Liver (tissue), 9 donors: ENCODE results near the gene ZDHHC11B. TPM values are rescaled to one million over a fixed set of nuclear protein-coding genes. Genes with fewer than 3 reads are reported as not detected.

ENCODE experiments used
- DNase-seq: peaks from one replicate; pipeline ENCODE4 v3.0.0-alpha.2; 2017; ENCODE audit warnings: low spot score
- H3K27ac ChIP-seq, 2 donors: one replicate each; pipeline ENCODE4 v1.7.0; 2013; ENCODE audit warnings: inconsistent platforms in 2 of 2, low read length in 2 of 2, control low read depth in 1 of 2, low read depth in 1 of 2, mild to moderate bottlenecking in 1 of 2
- H3K27me3 ChIP-seq, 4 donors: one replicate each; pipeline versions ENCODE4 v1.6.1 to v1.7.0; 2013; ENCODE audit warnings: low read length in 3 of 4, inconsistent platforms in 1 of 4, mild to moderate bottlenecking in 1 of 4, moderate library complexity in 1 of 4; ENCODE audit not compliant: control insufficient read depth in 4 of 4, insufficient read depth in 4 of 4
- H3K36me3 ChIP-seq, 4 donors: one replicate each; pipeline versions ENCODE4 v1.6.1 to v1.7.0; 2013; ENCODE audit warnings: low read length in 3 of 4, mild to moderate bottlenecking in 3 of 4, low read depth in 1 of 4, moderate library complexity in 1 of 4; ENCODE audit not compliant: control insufficient read depth in 4 of 4, insufficient read depth in 3 of 4
- H3K4me1 ChIP-seq, 4 donors: one replicate each; pipeline versions ENCODE4 v1.6.1 to v1.7.0; 2013; ENCODE audit warnings: low read length in 3 of 4, mild to moderate bottlenecking in 3 of 4, moderate library complexity in 1 of 4; ENCODE audit not compliant: control insufficient read depth in 4 of 4, insufficient read depth in 4 of 4
- H3K4me3 ChIP-seq, 3 donors: one replicate each; pipeline versions ENCODE4 v1.6.1 to v1.7.0; 2013; ENCODE audit warnings: low read length in 3 of 3, control low read depth in 1 of 3, low read depth in 1 of 3, mild to moderate bottlenecking in 1 of 3
- H3K9ac ChIP-seq, 2 donors: one replicate each; pipeline ENCODE4 v1.7.0; 2013; ENCODE audit warnings: low read length in 2 of 2, mild to moderate bottlenecking in 2 of 2, moderate library complexity in 2 of 2, control low read depth in 1 of 2, low read depth in 1 of 2
- H3K9me3 ChIP-seq, 4 donors: one replicate each; pipeline versions ENCODE4 v1.6.1 to v1.7.0; 2013; ENCODE audit warnings: low read length in 3 of 4; ENCODE audit not compliant: control insufficient read depth in 4 of 4
- ATF3 ChIP-seq: IDR thresholded peaks from 2 replicates; pipeline ENCODE4 v1.6.1; 2016; ENCODE audit warnings: antibody characterized with exemption
- CTCF ChIP-seq: fragments of 150-350 bp; IDR thresholded peaks from 2 replicates; pipeline ENCODE4 v1.5.1; 2017; ENCODE audit warnings: improper control_type of control experiment, low read depth, low read length; ENCODE audit not compliant: missing input control
- EGR1 ChIP-seq, 2 donors: IDR thresholded peaks; 2 replicates each; pipeline ENCODE4 v1.6.1; 2016 to 2018; ENCODE audit warnings: antibody characterized with exemption in 2 of 2, low read depth in 2 of 2
- FOXA1 ChIP-seq: IDR thresholded peaks from 2 replicates; pipeline ENCODE4 v1.6.1; 2016; ENCODE audit warnings: antibody characterized with exemption
- FOXA2 ChIP-seq: IDR thresholded peaks from 2 replicates; pipeline ENCODE4 v1.6.1; 2016; ENCODE audit warnings: antibody characterized with exemption
- GABPA ChIP-seq, 2 donors: IDR thresholded peaks in 1 of 2; conservative IDR thresholded peaks in 1 of 2; 2 replicates each; pipeline ENCODE4 v1.6.1; 2016; ENCODE audit warnings: antibody characterized with exemption in 2 of 2, mild to moderate bottlenecking in 1 of 2, moderate library complexity in 1 of 2
- HNF4A ChIP-seq, 2 donors: conservative IDR thresholded peaks; 2 replicates each; pipeline ENCODE4 v1.6.1; 2016; ENCODE audit warnings: antibody characterized with exemption in 2 of 2, mild to moderate bottlenecking in 2 of 2
- HNF4G ChIP-seq: IDR thresholded peaks from 2 replicates; pipeline ENCODE4 v1.6.1; 2016; ENCODE audit warnings: antibody characterized with exemption
- JUND ChIP-seq, 2 donors: IDR thresholded peaks; 2 replicates each; pipeline ENCODE4 v1.6.1; 2016; ENCODE audit warnings: antibody characterized with exemption in 2 of 2
- NR2F2 ChIP-seq: IDR thresholded peaks from 2 replicates; pipeline ENCODE4 v1.6.1; 2016; ENCODE audit warnings: antibody characterized with exemption
- RAD21 ChIP-seq, 2 donors: IDR thresholded peaks; 2 replicates each; pipeline ENCODE4 v1.6.1; 2016; ENCODE audit warnings: antibody characterized with exemption in 2 of 2, mild to moderate bottlenecking in 2 of 2
- REST ChIP-seq: IDR thresholded peaks from 2 replicates; pipeline ENCODE4 v1.6.1; 2016; ENCODE audit warnings: antibody characterized with exemption, mild to moderate bottlenecking
- RXRA ChIP-seq, 2 donors: IDR thresholded peaks; 2 replicates each; pipeline ENCODE4 v1.6.1; 2017 to 2018; ENCODE audit warnings: antibody characterized with exemption in 2 of 2, mild to moderate bottlenecking in 1 of 2
- SP1 ChIP-seq: IDR thresholded peaks from 2 replicates; pipeline ENCODE4 v1.6.1; 2018; ENCODE audit warnings: antibody characterized with exemption, mild to moderate bottlenecking
- TAF1 ChIP-seq: conservative IDR thresholded peaks from 2 replicates; pipeline ENCODE4 v1.6.1; 2016; ENCODE audit warnings: antibody characterized with exemption, mild to moderate bottlenecking
- YY1 ChIP-seq: IDR thresholded peaks from 2 replicates; pipeline ENCODE4 v1.6.1; 2016; ENCODE audit warnings: antibody characterized with exemption, mild to moderate bottlenecking
- ZBTB33 ChIP-seq: IDR thresholded peaks from 2 replicates; pipeline ENCODE4 v1.6.1; 2016; ENCODE audit warnings: antibody characterized with exemption
- WGBS: extraction: QIAGEN DNeasy Blood & Tissue Kit; methylation state at CpG from one replicate; pipeline ENCODE4 v1.1.7; 2013; 5-methylcytosine and 5-hydroxymethylcytosine counted together
- polyA plus RNA-seq, 2 donors: library from polyadenylated mRNA; stranded (reverse) in 1 of 2; unstranded in 1 of 2; fragments of 200-250 nt in 1 of 2; fragments of >200 nt in 1 of 2; fragmentation: Nextera tagmentation in 1 of 2; extraction: Ambion mirVana in 1 of 2; gene quantifications; one replicate each; pipeline versions ENCODE4 v1.2.1 to v1.2.3, GENCODE V29; 2013 to 2015
- total RNA-seq, 2 donors: library from RNA; depleted of rRNA; stranded (reverse); fragments of >200 nt; gene quantifications; one replicate each; pipeline ENCODE4 v1.2.3, GENCODE V29; 2014
- donor health status: healthy.
- donor health status: healthy.
- donor health status: healthy.
- donor health status: healthy.
- donor health status: healthy.

ZDHHC11B gene
- total and polyA plus RNA-seq, 4 donors, result 0.37 to 2.1 (median 0.62) TPM

GRCh38 chr5:763998-764781, 20.3 kb downstream of the ZDHHC11B start:
- Histone ChIP-seq H3K36me3 (peaks cover 0 to 10% (median 2%) of the 10 kb centered on the region in 4 donors), H3K9me3 (no peaks in the 10 kb centered on the region), H3K4me1 (peaks cover 0 to 7% (median 4%) of the 10 kb centered on the region in 4 donors), H3K27me3 (no peaks in the 10 kb centered on the region), H3K9ac (no peak overlapping the region), H3K4me3 (no peak overlapping the region), H3K27ac (no peak overlapping the region)
- no peak for DNase-seq
- TF ChIP-seq REST (no peak), HNF4A (conservative IDR thresholded peaks at IDR 0.05) (no peak), FOXA1 (no peak), EGR1 (IDR thresholded peaks at IDR 0.05; ENCODE audit: low read depth in 2 of 2) (no peak), CTCF (no peak), NR2F2 (no peak), ZBTB33 (no peak), YY1 (no peak), RAD21 (IDR thresholded peaks at IDR 0.05) (no peak)
- 97% methylated on average over 31 of the region's 31 CpGs for WGBS

GRCh38 chr5:763397-763796, 21.1 kb downstream of the ZDHHC11B start:
- Histone ChIP-seq H3K4me1 (peaks cover 2 to 14% (median 12%) of the 10 kb centered on the region in 4 donors), H3K9ac (no peak overlapping the region), H3K27me3 (no peaks in the 10 kb centered on the region), H3K36me3 (peaks cover 0 to 10% (median 2%) of the 10 kb centered on the region in 4 donors), H3K4me3 (no peak overlapping the region), H3K9me3 (no peaks in the 10 kb centered on the region), H3K27ac (no peak overlapping the region)
- 83% methylated on average over 5 of the region's 5 CpGs for WGBS
- DNase-seq, result no peak
- TF ChIP-seq GABPA (IDR thresholded peaks at IDR 0.05 in 1 of 2, conservative IDR thresholded peaks at IDR 0.05 in 1 of 2) (no peak), FOXA1 (no peak), JUND (IDR thresholded peaks at IDR 0.05) (no peak), NR2F2 (no peak), YY1 (no peak), ATF3 (no peak), RXRA (IDR thresholded peaks at IDR 0.05) (no peak), HNF4A (conservative IDR thresholded peaks at IDR 0.05) (no peak), TAF1 (no peak), FOXA2 (no peak), REST (no peak), HNF4G (no peak), CTCF (no peak), RAD21 (IDR thresholded peaks at IDR 0.05) (no peak), SP1 (no peak), EGR1 (IDR thresholded peaks at IDR 0.05; ENCODE audit: low read depth in 2 of 2) (no peak)
